Neutrophil (primary cell): ENCODE measurements around the gene RHOT1.

Experiments
- H3K27ac ChIP-seq: fragments of 200-600 bp; sonication (generic); 2 replicates; pipeline ENCODE4 v1.5.1; 2016; ENCODE audit warnings: mild to moderate bottlenecking, moderate library complexity
- H3K27me3 ChIP-seq: fragments of 200-600 bp; sonication (generic); 2 replicates; pipeline ENCODE4 v1.6.0; 2016; ENCODE audit warnings: mild to moderate bottlenecking
- H3K36me3 ChIP-seq: fragments of 200-600 bp; sonication (generic); 2 replicates; pipeline ENCODE4 v1.5.1; 2017
- H3K4me1 ChIP-seq, 2 experiments: fragments of 200-600 bp in 1 of 2; sonication (generic) in 1 of 2; 1 replicate in 1 of 2; 2 replicates in 1 of 2; pipeline versions ENCODE4 v1.5.1 to v1.6.1; 2013 to 2016; ENCODE audit warnings: low read depth in 1 of 2, low read length in 1 of 2, mild to moderate bottlenecking in 1 of 2, moderate library complexity in 1 of 2; ENCODE audit not compliant: control insufficient read depth in 1 of 2, insufficient read depth in 1 of 2
- H3K4me3 ChIP-seq, 2 experiments: fragments of 200-600 bp in 1 of 2; sonication (generic) in 1 of 2; 1 replicate in 1 of 2; 2 replicates in 1 of 2; pipeline ENCODE4 v1.5.1; 2013 to 2016; ENCODE audit warnings: low read depth in 1 of 2, low read length in 1 of 2, mild to moderate bottlenecking in 1 of 2, moderate library complexity in 1 of 2
- H3K9me3 ChIP-seq: fragments of 200-600 bp; sonication (generic); 2 replicates; pipeline ENCODE4 v1.5.1; 2016
- TF ChIP-seq, protein P1 (sequence below): fragments of 200-600 bp; sonication (generic); IDR thresholded peaks from 2 replicates; pipeline ENCODE4 v1.5.1; 2016; ENCODE audit warnings: antibody characterized with exemption

RHOT1 gene

DNA sequence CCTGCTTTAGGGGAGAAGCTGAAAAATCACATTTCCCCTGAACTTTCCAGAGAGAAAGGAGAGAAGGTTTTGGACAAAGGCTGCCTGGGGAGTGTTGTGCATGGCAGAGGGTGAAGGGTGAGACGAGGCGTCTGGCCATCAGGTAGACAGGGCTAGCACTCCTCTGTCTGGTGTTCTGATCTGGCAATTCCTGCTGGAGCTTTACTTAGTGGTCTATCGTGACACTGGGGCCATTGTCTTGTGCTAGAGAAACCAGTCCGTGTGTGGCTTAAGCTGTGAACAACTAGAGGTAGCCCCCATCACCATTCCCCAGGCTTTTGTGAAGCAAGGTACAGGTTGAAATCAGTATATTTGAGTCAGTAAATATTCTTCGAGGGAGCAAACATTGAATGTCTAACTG is 131.8 kb downstream of the RHOT1 start:
- Histone ChIP-seq H3K36me3 (no peaks in the 10 kb centered on the region), H3K4me1 (no peaks in the 10 kb centered on the region)

DNA sequence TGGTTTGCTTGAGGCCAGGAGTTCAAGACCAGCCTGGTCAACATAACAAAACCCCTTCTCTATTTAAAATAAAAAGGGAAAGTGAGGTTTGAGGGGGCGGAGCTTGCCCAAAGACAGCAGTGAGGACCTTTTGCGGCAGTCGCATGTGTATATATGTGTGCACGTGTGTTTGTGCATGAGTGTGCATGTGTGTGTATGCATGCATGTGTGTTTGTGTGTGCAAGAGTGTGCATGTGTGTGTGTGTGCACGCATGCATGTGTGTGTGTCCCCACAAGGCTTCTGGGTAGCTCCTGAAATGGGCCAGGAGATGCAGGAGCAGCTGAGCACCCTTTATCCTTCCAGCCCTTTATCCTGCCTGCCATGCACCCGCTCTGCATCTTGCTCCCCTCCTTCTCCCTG is 132.3 kb downstream of the RHOT1 start:
- Histone ChIP-seq H3K9me3 (no peaks in the 10 kb centered on the region), H3K36me3 (no peaks in the 10 kb centered on the region), H3K27me3 (peaks cover 74% of the 10 kb centered on the region), H3K27ac (no peak overlapping the region), H3K4me3 (no peak overlapping the region), H3K4me1 (no peaks in the 10 kb centered on the region)
- TF ChIP-seq, protein P1, sequence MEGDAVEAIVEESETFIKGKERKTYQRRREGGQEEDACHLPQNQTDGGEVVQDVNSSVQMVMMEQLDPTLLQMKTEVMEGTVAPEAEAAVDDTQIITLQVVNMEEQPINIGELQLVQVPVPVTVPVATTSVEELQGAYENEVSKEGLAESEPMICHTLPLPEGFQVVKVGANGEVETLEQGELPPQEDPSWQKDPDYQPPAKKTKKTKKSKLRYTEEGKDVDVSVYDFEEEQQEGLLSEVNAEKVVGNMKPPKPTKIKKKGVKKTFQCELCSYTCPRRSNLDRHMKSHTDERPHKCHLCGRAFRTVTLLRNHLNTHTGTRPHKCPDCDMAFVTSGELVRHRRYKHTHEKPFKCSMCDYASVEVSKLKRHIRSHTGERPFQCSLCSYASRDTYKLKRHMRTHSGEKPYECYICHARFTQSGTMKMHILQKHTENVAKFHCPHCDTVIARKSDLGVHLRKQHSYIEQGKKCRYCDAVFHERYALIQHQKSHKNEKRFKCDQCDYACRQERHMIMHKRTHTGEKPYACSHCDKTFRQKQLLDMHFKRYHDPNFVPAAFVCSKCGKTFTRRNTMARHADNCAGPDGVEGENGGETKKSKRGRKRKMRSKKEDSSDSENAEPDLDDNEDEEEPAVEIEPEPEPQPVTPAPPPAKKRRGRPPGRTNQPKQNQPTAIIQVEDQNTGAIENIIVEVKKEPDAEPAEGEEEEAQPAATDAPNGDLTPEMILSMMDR = no peak

More for the DNA sequence above, 131.8 kb downstream of the RHOT1 start:
- no peaks in the 10 kb centered on the region for H3K9me3 ChIP-seq
- H3K27me3 ChIP-seq = peaks cover 79% of the 10 kb centered on the region
- no peak overlapping the region for H3K27ac ChIP-seq
- H3K4me3 ChIP-seq = no peak overlapping the region
- TF ChIP-seq, protein P1 = no peak
